Transverse colon (tissue), 4 donors: ENCODE results near the gene CCDC82. TPM values are rescaled to one million over a fixed set of nuclear protein-coding genes. Genes with fewer than 3 reads are reported as not detected.

Source experiments
- DNase-seq: peaks from one replicate; pipeline ENCODE4 v3.0.0-alpha.2; 2019
- H3K27ac ChIP-seq, 4 donors: fragments of 200-600 bp; sonication (generic); 2 replicates each; pipeline ENCODE4 v1.5.1; 2016 to 2018; ENCODE audit warnings: inconsistent platforms in 4 of 4
- H3K27me3 ChIP-seq: fragments of 200-600 bp; sonication (generic); 2 replicates; pipeline ENCODE4 v1.5.1; 2017; ENCODE audit warnings: inconsistent platforms
- H3K36me3 ChIP-seq, 4 donors: fragments of 200-600 bp; sonication (generic); 2 replicates each; pipeline ENCODE4 v1.5.1; 2017 to 2019; ENCODE audit warnings: inconsistent platforms in 4 of 4
- H3K4me1 ChIP-seq, 4 donors: fragments of 200-600 bp; sonication (generic); 2 replicates each; pipeline ENCODE4 v1.5.1; 2017 to 2020; ENCODE audit warnings: inconsistent platforms in 4 of 4
- H3K4me3 ChIP-seq, 4 donors: fragments of 200-600 bp; sonication (generic); 1 replicate in 1 of 4; 2 replicates in 3 of 4; pipeline versions ENCODE4 v1.5.1 to v1.6.1; 2017 to 2019; ENCODE audit warnings: inconsistent platforms in 4 of 4
- H3K9me3 ChIP-seq, 2 donors: fragments of 200-600 bp; sonication (generic); 2 replicates each; pipeline ENCODE4 v1.5.1; 2017 to 2019; ENCODE audit warnings: inconsistent platforms in 2 of 2
- EP300 ChIP-seq: sonication (generic); formaldehyde crosslinking; IDR thresholded peaks from one replicate; pipeline ENCODE4 v1.6.1; 2017; ENCODE audit warnings: antibody characterized with exemption, low read depth
- POLR2A ChIP-seq: fragments of 450-650 bp; IDR thresholded peaks from one replicate; pipeline ENCODE4 v1.6.1; 2016; ENCODE audit warnings: antibody characterized with exemption, mild to moderate bottlenecking, moderate library complexity
- POLR2AphosphoS5 ChIP-seq, 3 donors: sonication (generic); formaldehyde crosslinking; IDR thresholded peaks; one replicate each; pipeline ENCODE4 v1.6.1; 2016; ENCODE audit warnings: antibody characterized with exemption in 3 of 3
- WGBS, 2 donors: methylation state at CpG; one replicate each; pipeline ENCODE4 v1.1.5; 2018; ENCODE audit warnings: low coverage in 1 of 2; 5-methylcytosine and 5-hydroxymethylcytosine counted together
- in situ Hi-C, 4 donors: fragments of 200-750 bp; cut with MboI; loops; one replicate each; pipeline versions ENCODE4 v1.15.0 to v1.15.1; 2017; ENCODE audit warnings: low sequenced_read_pairs in 3 of 4, low pct_ligation_motif_present in 1 of 4, low pct_unique_long_range_greater_than_20kb in 1 of 4
- intact Hi-C: fragments of 100-400 bp; cut with DNase I; formaldehyde crosslinking; loops from one replicate; pipeline ENCODE4 v1.15.1; 2023; ENCODE audit warnings: low total_unique reads
- small RNA-seq, 4 donors: library from RNA; depleted of rRNA; stranded (forward); fragments of <200 nt; gene quantifications; one replicate each; pipeline ENCODE3, GENCODE V24; 2016
- total RNA-seq, 4 donors: library from RNA; depleted of rRNA; stranded (reverse); fragments of >200 nt; gene quantifications; one replicate each; pipeline ENCODE4 v1.1.0, GENCODE V29; 2016
- TF ChIP-seq, protein P1 (sequence below), 5 experiments: fragments of 200-600 bp in 3 of 5; fragments of 450-650 bp in 2 of 5; sonication (generic) in 3 of 5; IDR thresholded peaks; 1 replicate in 2 of 5; 2 replicates in 3 of 5; pipeline ENCODE4 v1.5.1; 2016 to 2017; ENCODE audit warnings: antibody characterized with exemption in 5 of 5, inconsistent platforms in 3 of 5, mild to moderate bottlenecking in 2 of 5, moderate library complexity in 1 of 5

The CCDC82 gene
- total RNA-seq, 4 donors from 2014 or later: 9.6 to 41.1 (median 23.8) TPM

DNA sequence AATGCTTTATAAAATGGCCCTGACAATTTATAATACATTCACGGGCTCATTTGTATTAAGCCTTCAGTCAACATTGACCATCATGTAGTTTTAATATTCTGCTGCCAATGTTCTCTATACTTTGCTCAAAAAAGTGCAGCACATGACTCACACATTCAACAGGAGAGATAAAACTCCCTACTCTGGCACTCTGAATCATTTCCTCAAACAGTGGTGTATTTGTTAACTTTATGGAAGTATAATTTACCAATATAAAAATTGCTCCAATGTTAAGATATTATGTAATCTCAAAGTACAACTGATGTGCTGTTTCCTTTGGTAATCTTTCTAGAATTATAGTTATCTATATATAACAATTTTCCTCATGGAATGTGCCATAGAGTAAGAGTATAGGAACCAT, 86.6 kb downstream of the CCDC82 start:
- Histone ChIP-seq H3K9me3 (no peaks in the 10 kb centered on the region), H3K36me3 (no peaks in the 10 kb centered on the region), H3K4me1 (peaks cover 46 to 78% (median 55%) of the 10 kb centered on the region in 4 donors), H3K27ac (peak overlapping the region; percentile 42 to 67 (median 66)), H3K27me3 (no peaks in the 10 kb centered on the region), H3K4me3 (no peak overlapping the region)
- 32 to 63% methylated on average over 1 of the region's 1 CpG for WGBS, 2 donors
- no peak for DNase-seq
- intact Hi-C loops (no loop called here), in situ Hi-C loops (no loop called here)
- TF ChIP-seq, protein P1, sequence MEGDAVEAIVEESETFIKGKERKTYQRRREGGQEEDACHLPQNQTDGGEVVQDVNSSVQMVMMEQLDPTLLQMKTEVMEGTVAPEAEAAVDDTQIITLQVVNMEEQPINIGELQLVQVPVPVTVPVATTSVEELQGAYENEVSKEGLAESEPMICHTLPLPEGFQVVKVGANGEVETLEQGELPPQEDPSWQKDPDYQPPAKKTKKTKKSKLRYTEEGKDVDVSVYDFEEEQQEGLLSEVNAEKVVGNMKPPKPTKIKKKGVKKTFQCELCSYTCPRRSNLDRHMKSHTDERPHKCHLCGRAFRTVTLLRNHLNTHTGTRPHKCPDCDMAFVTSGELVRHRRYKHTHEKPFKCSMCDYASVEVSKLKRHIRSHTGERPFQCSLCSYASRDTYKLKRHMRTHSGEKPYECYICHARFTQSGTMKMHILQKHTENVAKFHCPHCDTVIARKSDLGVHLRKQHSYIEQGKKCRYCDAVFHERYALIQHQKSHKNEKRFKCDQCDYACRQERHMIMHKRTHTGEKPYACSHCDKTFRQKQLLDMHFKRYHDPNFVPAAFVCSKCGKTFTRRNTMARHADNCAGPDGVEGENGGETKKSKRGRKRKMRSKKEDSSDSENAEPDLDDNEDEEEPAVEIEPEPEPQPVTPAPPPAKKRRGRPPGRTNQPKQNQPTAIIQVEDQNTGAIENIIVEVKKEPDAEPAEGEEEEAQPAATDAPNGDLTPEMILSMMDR (IDR thresholded peaks at IDR 0.05): no peak
- no peak for TF ChIP-seq POLR2AphosphoS5 (IDR thresholded peaks at IDR 0.05)
- no peak for TF ChIP-seq EP300
- no peak for TF ChIP-seq POLR2A

Small RNAs within 50 kb of the gene (small RNA-seq; reads per million reads assigned to genes)
- gene MIR1260B: 0 reads per million in 4 donors

Other genes with a start within 250 kb of the CCDC82 start
- 10 to 100 TPM; 15.9 to 31.9 (median 24.9) TPM for gene MAML2, start 46.7 kb downstream of the CCDC82 start, total RNA-seq
- 100 to 1,000 TPM in 1 of 4 donors, 1 to 10 TPM in 3; 1.1 to 210 (median 8.2) TPM for gene JRKL, start 101 bp upstream of the CCDC82 start, total RNA-seq